ENCODE results near the gene C4B. TPM values are rescaled to one million over a fixed set of nuclear protein-coding genes. Genes with fewer than 3 reads are reported as not detected.
"Not testable (repeated sequence)": the region's sequence is repeated elsewhere in the genome, so short reads cannot be mapped to it uniquely, and the experiment has no call there.

C4B gene
- total RNA-seq, 1 donor from 2014 or later: 10.3 TPM

DNA sequence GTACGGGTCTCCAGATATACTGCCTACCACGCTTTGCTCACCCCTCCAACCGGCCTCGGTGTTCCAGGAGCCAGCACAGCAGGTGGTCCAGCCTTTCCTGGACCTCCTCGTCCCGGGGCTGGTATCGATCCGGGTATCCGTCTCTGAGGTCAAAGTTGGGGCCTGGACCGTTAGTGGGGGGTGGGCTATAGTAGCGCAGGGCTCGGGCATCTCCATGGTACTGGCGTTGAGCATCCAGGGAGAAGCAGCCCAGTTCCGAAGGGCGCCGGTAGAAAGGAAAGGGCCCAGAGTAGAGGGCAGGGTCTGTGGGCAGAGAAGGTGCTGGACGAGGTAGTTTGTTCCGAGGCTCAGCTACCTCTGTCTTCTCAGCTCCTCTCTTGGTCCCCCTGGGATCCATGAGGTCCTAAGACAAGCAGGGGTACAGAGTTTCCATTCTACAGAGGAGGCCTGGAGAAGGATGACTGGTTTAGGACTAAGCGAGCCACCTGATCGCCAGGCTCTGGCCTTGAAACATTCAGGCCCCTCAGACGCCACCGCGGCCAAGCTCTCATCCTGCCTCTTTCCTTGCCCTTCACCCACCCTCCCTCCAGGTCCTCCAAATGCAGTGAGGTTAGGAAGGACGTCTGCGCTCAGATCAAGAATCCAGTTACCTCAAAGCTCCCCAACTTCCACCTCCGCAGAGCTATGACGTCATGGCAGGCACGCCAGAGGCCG lies 43.2 kb upstream of the C4B start:
- H3K4me1 Mint-ChIP-seq (ENCODE audit: low read depth): peaks cover 36% of the 10 kb centered on the region
- H3K9me3 Mint-ChIP-seq (ENCODE audit: low read depth): no peaks in the 10 kb centered on the region
- no peak for TF ChIP-seq CTCF (IDR thresholded peaks at IDR 0.05)
- H3K27me3 Mint-ChIP-seq (ENCODE audit: low read depth): no peaks in the 10 kb centered on the region
- DNase-seq (ENCODE audit: low spot score): peak; percentile 93
- peaks cover 16% of the 10 kb centered on the region for H3K36me3 Mint-ChIP-seq (ENCODE audit: low read depth)
- H3K4me3 Mint-ChIP-seq (ENCODE audit: unreplicated experiment): peak overlapping the region; percentile 96
- peak overlapping the region; percentile 100 for H3K27ac Mint-ChIP-seq (ENCODE audit: unreplicated experiment)

- peak within 1 kb of the TSS; percentile 100 for H3K27ac Mint-ChIP-seq (ENCODE audit: unreplicated experiment)
- H3K4me1 Mint-ChIP-seq (ENCODE audit: low read depth): peaks cover 36% of the 10 kb centered on the region
- no peaks in the 10 kb centered on the region for H3K27me3 Mint-ChIP-seq (ENCODE audit: low read depth)
- H3K9me3 Mint-ChIP-seq (ENCODE audit: low read depth): no peaks in the 10 kb centered on the region
- peaks cover 16% of the 10 kb centered on the region for H3K36me3 Mint-ChIP-seq (ENCODE audit: low read depth)
- peak within 1 kb of the TSS; percentile 96 for H3K4me3 Mint-ChIP-seq (ENCODE audit: unreplicated experiment)
- no peak for TF ChIP-seq CTCF (IDR thresholded peaks at IDR 0.05)
- DNase-seq (ENCODE audit: low spot score): peak; percentile 99
These were observed 42.4 kb upstream of the C4B start, which contains the start of gene DXO for GRCh38 chr6:31971993-31972708. TSS of gene DXO (minus strand) at chr6:31972138. CDS start at chr6:31971675, 463 bp downstream.

- peak overlapping the region; percentile 100 for H3K27ac Mint-ChIP-seq (ENCODE audit: unreplicated experiment)
- peak overlapping the region; percentile 96 for H3K4me3 Mint-ChIP-seq (ENCODE audit: unreplicated experiment)
- no peaks in the 10 kb centered on the region for H3K9me3 Mint-ChIP-seq (ENCODE audit: low read depth)
- no peak for DNase-seq (ENCODE audit: low spot score)
- H3K4me1 Mint-ChIP-seq (ENCODE audit: low read depth): peaks cover 36% of the 10 kb centered on the region
- no peaks in the 10 kb centered on the region for H3K27me3 Mint-ChIP-seq (ENCODE audit: low read depth)
- peaks cover 10% of the 10 kb centered on the region for H3K36me3 Mint-ChIP-seq (ENCODE audit: low read depth)
- TF ChIP-seq CTCF (IDR thresholded peaks at IDR 0.05): no peak
These were observed 41.8 kb upstream of the C4B start for GRCh38 chr6:31972709-31973350.

DNA sequence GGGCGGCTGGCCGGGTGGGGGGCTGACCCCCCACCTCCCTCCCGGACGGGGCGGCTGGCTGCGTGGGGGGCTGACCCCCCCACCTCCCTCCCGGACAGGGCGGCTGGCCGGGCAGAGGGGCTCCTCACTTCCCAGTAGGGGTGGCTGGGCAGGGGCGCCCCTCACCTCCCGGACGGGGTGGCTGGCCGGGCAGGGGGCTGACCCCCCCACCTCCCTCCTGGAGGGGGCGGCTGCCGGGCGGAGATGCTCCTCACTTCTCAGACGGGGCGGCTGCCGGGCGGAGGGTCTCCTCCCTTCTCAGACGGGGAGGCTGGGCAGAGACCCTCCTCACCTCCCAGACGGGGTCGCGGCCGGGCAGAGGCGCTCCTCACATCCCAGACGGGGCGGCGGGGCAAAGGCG lies 38.5 kb upstream of the C4B start:
- H3K27me3 Mint-ChIP-seq (ENCODE audit: low read depth); H3K9me3 Mint-ChIP-seq (ENCODE audit: low read depth); H3K4me3 Mint-ChIP-seq (ENCODE audit: unreplicated experiment); H3K27ac Mint-ChIP-seq (ENCODE audit: unreplicated experiment); H3K36me3 Mint-ChIP-seq (ENCODE audit: low read depth): not testable (repeated sequence)
- H3K4me1 Mint-ChIP-seq (ENCODE audit: low read depth): peaks cover 20% of the 10 kb centered on the region
- DNase-seq (ENCODE audit: low spot score): peak; percentile 72

GRCh38 chr6:31977816-31978431 lies 36.7 kb upstream of the C4B start:
- Mint-ChIP-seq H3K36me3 (ENCODE audit: low read depth) (peaks cover 5% of the 10 kb centered on the region), H3K27ac (ENCODE audit: unreplicated experiment) (no peak overlapping the region), H3K9me3 (ENCODE audit: low read depth) (no peaks in the 10 kb centered on the region), H3K4me1 (ENCODE audit: low read depth) (peaks cover 9% of the 10 kb centered on the region), H3K27me3 (ENCODE audit: low read depth) (no peaks in the 10 kb centered on the region), H3K4me3 (ENCODE audit: unreplicated experiment) (no peak overlapping the region)
- no peak for DNase-seq (ENCODE audit: low spot score)
- no peak for TF ChIP-seq CTCF (IDR thresholded peaks at IDR 0.05)

Measured in chondrocyte (in vitro differentiated cells).